HG03108 (cell line): ENCODE measurements around the gene NELL1.

Source experiments
- ATAC-seq: cut with Tn5 transposase; IDR thresholded peaks from one replicate; pipeline ENCODE4 v1.9.1; 2021; ENCODE audit warnings: moderate library complexity; ENCODE audit not compliant: unreplicated experiment

NELL1 gene

DNA sequence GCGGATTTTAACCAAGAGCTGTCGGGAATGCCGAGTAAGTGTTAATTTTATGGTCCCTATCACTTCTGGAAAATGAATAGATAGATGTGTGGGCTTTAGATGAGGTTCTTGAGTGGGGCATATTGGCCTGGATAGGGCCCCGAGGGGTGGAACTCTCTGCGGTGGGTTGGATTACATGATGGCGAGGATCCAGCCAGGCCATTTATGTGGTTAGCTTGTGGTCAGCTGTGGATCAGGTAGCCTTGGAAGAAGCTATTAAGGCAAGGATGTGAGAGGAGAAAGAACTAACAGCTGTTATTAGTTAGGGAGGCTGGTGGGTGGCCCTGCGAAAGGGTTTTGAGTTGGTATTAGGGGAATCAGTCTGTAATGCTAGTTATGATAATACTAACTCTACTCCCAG lies 268.4 kb downstream of the NELL1 start:
- no peak for ATAC-seq

DNA sequence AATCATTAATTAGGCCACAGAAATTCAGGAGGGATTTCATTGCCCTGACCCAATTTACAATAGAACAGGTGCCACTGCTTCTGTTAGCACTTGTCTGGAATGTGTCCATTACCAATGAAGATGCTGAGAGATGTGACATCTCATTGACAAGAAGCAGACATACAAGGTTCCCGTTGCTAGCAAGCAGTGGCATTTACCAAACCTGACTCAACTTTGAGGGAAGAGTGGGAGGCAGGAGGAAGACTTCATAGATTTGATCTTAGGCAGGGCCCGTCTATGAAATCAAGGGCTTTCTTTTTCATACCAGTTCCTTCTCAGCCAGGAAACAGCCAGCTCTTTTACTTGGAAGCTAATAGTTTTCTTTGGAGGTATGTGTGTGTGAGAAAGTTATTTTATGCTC lies 280.2 kb downstream of the NELL1 start:
- ATAC-seq = no peak

DNA sequence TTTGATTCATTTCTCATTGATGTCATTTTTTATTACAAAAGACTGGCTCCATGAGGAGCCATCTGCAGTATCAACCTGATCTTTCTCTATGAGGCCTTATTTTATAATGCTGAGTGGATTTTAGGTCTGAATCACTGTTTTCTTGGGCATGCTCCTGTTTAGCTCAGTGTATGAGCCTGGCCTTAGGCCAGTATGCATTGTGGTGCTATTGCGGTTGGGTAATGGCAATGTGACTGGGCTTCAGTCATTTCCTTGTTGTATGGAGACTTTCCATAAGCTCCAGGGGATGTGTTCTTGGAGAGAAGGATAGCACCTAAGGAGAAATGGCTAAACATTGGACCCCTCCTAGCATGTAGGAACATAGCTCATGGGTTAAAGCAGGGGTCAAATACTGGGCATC lies 293.2 kb downstream of the NELL1 start:
- ATAC-seq = no peak

DNA sequence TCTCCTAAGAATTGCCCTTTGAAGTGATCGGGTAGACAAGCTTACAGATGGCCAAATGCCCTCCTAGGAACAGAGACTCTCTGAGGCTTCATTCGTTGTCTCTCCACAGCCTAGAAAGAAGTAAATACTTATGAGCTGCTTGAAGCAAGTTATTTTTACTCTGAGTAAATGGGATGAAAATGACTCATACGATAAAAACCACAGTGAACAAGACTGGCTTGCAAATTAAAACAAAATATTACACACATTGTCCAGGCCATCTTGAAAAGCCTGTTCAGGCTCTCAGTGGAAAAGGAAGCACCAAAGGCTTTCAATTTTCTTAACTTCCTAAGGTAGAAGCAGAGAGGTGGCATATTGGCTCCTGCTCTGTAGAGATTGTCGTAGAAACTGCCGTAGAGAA lies 294.2 kb downstream of the NELL1 start:
- no peak for ATAC-seq

DNA sequence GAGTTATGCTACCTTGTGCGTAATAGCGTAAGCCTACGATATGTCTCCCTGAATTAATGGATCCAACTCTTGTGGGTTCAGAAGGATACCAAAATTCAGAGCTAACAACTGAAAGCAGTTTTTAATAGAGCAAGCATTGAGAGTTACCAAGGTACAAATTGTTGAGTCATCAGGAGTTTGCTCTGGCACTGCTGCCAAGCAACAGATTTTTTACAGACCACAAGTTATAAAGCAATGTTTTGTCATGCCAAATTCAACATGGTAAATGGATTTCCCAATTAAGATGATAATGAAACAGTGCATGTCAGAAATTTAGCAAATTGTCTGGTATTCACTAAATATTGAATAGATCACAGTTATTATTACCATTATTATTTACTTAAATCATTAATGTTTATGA lies 295.6 kb downstream of the NELL1 start:
- ATAC-seq = no peak

DNA sequence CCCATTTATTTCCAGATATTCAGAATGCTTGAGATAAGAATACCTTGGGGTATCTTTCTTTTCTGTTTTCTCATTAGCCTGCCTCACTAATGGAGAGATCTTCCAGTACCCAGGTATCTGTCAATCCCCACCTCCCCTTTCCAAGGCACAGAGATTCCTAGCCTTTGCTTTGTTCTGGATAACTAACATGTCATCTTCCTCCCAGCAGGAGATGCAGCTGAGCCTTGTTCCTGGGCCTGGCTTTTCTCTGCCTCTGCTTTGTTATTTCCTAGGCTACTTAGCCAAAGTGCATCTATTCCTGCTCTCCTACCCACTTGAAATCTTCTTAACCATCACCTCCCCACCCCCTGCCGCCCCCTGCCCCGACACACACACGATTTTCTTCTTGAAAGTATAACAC lies 297.1 kb downstream of the NELL1 start:
- ATAC-seq = no peak

DNA sequence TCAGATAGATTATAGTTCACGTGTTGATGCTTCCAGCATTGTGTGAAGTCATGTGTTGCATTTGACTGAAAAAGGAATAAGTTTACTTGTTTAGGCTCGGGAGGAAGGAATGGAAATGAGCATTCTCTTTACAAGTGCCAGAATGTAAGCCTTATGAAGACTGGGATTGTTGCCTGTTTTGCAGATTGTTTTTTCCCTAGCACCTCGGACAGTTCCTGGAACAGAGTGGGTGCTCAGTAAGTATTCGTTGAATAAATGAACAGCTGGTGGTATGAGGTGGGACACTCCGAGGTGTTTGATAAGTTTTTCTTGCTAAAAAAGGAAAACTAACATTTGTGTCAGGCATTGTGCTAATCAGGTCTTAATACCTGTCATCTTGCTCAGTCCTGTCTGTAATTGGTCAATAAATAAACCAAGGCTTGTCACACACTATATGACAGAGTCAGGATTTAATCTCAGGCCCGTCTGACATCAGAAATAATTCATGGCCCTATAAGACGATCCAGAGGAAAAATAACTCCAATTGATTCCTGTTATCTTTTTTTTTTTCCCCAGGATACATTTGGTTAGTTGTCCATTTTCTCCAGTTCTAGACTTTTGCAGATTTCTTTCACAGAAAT lies 304.7 kb downstream of the NELL1 start:
- ATAC-seq = no peak

DNA sequence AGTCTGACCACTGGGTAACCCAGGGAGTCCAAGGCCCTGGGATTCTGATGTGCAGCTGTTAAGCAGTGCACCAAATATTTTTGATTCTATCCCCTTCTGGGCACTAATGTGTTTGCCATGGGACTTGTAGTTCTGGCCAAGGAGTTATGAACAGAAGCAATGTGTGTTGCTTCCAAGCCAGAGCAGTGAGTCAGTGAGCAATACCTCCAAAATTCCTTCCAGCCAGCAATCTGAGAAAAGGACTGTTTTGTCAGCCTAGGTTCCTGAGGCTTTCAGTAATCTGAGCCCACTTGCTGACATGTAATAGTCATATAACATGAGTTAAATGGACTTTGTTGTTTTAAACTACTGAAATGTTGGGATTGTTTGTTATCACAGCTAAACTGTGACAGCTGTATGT lies 311.4 kb downstream of the NELL1 start:
- ATAC-seq = no peak

DNA sequence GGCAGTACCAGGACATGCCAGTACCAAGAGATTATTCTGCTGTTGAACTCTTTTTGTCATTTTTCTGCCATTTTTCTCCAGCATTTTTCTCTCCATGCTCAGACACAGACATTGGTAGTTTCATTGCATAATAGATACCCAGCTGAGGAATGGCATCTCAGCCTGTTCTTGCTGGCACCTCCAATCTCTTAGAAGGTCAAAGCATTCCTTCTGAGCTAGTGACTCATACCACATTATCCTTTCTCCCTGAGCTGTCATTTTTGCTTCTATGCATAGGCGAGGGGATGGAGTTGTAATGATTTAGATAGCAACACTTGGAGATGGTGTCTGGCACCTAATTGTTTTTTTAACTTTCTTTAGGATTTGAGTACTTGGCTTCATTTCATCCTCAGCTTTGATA lies 321.1 kb downstream of the NELL1 start:
- ATAC-seq = no peak

DNA sequence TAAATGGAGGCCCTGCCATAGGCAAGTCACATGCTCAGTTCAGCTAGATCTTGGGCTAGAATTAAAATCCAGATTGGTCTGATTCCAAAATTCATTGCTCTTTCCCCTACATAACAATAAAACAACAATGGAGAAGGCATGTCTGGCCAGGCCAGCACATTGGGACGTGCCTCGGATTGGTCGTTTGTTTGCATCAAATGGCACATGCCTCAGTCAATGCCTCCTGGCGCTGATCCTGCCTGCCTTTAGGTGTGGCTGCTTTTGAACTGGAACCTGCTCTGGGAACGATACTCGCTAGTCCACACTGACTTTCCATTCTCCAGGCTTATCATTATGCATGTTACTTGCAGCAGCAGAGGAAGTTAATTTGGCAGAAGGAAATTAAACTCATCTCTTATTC lies 322.1 kb downstream of the NELL1 start:
- no peak for ATAC-seq

DNA sequence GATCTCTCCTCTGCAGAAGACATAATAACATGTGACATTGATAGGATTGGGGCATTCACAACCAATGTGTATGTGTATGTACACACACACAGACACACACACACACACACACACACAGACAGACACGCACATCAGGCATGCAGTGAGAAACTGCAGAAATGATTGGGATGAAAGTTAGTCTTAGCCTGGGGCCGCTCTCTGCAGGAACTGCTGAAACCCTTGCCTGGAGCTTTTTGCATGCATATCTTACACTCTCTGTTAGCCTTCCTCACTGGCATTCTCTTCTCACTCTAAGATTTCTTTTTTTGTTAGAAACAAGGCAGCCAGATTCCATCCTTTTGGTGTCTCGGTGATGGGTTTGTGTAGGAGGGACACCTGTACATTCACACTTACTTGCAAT lies 337.9 kb downstream of the NELL1 start:
- ATAC-seq = no peak

DNA sequence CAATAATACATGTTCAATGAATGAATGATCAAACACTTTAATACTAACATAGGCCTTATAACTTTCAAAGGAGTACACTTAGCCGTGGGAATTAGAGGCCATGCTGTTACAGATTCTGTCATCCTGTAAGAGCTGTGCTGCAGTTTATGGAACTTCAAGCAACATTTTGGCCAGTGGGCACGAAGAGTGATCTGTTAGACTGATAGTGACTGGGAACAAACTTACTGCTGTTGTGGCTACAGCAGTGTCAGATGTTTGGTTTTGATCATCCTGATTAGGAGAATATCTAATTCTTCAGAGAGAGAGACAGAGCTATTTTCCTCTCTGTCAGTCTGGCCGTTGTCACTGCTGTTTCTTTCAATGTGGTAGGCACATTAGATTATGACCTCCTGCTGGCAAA lies 348.9 kb downstream of the NELL1 start:
- no peak for ATAC-seq

DNA sequence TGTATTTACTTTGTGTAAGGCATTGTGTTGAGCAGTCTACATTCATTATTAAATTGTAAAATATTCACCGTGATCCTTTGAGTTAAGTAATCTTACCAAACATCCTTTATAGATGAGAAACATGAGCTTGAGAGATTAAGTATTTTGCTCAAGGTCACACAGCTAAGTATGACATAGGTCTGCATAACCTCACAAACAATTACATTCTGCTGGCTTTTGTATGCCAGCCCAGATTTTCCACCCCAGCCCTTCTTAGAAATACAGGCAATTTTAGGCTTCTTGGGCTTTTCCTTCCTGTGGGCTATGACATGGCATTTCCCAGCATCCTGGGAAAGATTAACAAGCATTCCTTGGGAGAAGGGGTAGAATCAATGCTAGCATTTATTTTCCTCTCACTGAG lies 357.3 kb downstream of the NELL1 start:
- ATAC-seq = no peak

DNA sequence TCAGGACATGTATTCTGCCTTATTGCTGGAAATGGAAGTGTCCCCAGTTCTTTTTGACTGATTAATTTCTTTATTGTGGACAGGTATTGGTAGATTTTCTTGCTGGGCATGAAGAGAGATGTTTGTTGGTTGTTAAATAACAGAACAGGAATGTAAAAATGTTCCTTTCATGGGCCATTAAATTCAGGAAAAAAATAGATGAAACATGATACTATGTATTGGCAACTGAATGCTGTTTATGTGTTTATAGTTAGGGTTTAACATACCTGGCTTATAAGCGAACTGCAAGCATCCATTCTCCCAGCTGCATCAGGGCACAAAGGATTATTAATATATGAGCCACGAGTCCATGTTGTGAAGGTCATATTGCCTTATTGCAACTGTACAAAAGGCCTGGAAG lies 368.5 kb downstream of the NELL1 start:
- no peak for ATAC-seq

DNA sequence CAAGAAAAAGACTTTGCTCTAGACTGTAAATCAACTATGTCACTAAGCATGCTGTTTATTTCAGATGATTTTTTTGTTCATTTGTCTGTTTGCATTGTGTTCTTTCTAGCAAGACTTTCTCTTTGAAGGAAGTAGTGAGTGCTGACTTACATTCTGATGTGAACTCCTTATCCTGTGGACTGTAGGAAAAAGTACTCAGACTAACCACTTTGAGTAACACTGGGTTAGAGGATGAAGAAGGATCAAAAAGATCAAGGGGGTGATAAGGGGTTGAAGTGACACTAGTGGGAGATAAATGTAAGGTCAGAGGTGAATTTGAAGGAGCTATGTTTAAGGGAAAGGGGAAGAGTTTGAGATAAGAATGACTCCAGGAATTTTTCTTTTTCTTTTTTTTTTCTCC lies 369.4 kb downstream of the NELL1 start:
- ATAC-seq = no peak

DNA sequence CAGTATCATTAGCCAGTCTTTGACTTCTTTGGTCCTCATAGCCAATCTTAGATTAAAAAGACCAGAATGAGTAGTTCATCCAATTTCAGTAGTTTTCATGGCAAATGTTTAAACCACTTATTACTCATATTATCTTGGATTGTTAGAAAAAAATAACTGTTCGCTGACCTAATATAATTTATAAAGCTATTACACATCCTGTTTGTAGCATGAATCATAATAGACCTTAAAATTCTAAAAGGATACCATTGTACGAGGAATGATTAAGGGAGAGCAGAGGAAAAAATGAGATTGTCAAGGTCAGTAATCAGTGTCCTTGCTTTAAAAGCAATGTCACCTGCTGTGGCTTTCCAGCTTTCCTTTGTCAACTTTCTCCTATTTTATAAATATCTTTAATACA lies 371.2 kb downstream of the NELL1 start:
- ATAC-seq = no peak

DNA sequence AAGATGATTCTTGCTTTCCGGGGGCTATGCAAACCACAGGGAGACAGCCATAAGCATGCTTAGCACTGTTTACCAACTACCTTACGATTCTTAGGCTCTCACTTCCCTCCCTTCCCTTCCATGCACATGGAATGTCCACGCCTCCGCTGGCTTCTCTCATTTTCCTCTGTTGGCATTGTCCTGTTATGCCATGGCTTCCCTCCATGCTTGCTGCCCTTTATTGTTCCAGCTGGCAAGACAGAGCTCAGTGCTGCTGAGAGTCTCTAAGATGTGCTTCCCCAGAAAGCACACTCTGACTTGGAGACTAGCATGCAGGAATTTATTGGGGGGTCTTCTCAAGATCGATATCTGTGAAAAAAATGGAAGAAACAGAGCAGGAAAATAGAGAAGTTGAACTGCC lies 379.2 kb downstream of the NELL1 start:
- no peak for ATAC-seq

DNA sequence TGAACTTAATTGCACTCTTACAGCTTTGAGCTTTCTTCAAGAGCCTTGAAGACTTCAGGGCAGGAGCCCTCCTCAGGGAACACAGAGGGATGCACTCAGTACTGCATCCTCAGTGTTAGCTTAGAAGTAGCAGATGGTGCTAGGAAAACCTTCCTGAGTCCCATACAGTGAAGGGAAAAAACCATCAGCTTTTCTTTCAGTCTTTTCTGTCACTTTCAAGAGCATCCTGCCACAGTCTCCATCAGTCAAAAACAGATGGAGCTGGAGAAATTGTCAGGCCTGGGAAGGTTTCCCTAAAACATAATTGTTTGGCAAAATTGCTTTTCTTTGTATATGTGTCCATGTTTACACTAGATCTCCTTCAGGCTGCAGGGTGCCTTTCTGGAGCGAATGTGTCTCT lies 384.1 kb downstream of the NELL1 start:
- ATAC-seq = no peak

DNA sequence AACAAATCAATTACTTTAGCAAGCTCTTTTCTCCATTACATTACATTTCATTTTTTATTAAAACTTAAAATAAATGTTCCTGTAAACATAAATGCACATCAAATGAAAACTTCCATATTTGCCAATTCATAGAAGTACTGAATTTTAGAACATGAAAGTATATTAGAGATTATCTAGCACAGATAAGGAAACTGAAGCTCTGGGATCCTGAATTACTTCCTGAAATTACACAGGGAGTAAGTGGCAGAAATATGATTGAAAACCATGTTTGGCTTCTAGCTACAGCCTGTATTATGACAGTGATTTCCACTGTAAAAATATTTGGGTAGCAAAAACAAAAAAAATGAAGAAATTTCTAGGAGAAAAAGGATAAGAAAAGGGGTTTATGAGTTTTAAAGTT lies 387.3 kb downstream of the NELL1 start:
- ATAC-seq = no peak

DNA sequence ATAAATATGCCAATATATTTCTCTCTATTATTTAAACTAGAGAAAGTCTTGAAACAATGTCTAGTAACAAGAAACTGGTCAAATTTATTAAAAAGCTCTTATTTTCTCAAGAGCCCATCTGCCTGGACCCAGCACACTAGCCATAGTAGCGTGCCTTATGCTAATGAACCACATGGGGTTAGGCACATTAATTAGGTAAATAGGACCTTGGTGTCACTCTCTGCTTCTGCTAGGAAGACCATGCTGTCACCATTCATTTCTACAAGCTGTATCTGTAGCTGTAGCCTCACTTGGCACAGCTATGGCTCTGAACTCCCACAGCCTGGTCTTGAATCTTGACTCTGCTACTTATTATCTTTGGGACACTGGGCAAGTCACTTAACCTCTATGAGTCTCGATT lies 390.5 kb downstream of the NELL1 start:
- ATAC-seq = no peak

DNA sequence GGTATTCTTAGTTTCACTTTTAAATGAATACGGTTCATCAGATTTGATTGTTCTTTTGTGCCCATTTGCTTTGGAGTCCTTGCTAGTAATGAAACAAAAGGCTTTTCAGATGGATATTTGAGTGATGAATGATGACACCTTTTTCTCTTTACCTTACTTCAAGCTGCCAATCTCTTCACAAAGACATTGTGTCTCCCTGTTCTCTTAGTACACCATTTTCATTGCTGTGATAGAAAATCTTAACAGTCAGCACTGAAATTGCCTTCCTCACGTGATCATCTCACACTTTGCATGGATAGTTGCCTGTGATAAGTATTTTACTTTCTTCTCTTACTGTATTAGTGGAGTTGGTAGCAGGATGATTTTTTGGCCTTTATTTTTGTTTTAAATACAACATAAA lies 396.6 kb downstream of the NELL1 start:
- no peak for ATAC-seq

DNA sequence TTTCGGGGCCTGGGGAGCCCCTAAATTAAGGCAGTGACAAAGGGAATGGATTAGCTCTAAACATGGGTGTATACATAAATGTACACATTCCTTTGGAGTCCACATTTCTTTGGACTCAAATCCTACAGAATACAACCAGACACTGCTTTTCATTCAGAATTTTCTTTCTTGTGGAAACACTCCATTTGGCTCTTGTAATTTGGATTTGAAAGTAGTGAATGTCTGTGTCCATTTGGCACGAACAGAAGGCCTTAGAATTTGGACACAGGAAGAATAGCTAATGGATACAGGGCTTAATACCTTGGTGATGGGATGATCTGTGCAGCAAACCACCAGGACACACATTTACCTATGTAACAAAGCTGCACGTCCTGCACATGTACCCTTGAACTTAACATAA lies 399.5 kb downstream of the NELL1 start:
- ATAC-seq = no peak

DNA sequence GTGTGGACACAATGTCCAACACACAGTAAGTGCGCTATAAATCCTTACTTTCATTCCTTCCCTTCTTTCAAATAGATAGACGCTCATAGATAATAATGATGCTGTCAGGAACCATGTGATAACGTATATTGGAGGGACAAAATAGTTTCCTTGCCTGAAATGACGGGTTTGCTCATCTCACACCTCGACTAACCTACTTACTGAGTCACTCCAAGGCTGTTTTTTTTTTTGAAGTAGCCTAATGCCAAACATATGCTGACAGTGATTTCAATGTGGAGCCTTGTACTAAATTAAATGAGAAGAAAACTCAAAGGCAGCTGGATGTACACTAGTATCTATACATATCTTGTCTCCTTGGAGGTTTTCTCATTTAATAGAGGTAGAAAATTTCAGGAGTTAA lies 400.5 kb downstream of the NELL1 start:
- ATAC-seq = no peak

DNA sequence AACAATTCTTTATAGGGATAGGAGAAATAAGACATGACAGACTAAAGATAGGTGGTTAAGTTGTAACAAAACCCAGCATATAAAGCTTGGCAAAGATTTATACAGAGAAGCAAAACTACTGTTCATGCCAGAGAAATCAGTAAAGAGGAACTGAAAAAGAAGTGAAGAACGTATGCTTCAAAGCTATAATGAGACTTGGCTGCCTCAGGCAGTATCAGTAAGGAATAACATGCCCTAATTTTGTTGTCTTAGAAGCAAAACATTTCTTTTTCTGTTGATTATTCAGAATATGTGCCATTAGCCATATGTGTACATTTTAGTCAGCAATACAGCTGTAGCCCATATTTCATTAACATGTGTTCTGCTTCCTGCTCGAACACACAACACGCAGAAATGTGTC lies 403.2 kb downstream of the NELL1 start:
- ATAC-seq = no peak
